NCI-H2107 treated with DMSO at 0.1 percent for 48 hours (cell line): ENCODE measurements around the gene CXCL14.

ENCODE experiments used
- DNase-seq: peaks from one replicate; lab custom pipeline; 2025; ENCODE audit not compliant: unreplicated experiment; lab: John Stamatoyannopoulos, UW

Gene CXCL14

GRCh38 chr5:135596788-135597187 lies 18.0 kb upstream of the CXCL14 start:
- no peak for DNase-seq

GRCh38 chr5:135596157-135596763 lies 17.5 kb upstream of the CXCL14 start:
- DNase-seq: no peak

DNA sequence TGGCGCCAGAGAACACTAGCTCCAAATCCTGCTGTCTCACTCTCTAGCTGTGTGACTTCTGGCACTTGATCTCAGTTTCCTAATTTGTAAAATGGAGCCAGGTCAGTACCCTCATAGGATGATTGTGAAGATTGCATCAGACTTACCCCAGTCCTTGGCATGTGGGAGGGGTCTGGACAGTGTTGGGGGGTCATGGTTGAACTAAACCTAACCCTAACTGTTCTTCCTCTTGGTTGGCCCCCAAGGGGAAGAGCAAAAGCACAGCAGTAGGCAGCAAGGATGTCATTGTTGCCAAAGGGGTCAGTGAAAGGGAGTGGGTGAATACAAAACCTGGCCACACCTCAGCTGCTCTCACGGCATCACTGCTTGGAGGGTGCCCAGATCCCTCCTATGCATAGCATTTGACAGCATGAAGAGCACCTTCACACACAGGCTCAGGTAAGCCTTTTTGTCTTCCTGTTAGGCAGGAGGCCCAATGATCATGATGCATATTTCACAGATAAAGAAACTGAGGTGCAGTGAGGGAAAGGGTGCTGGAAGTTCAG lies 15.7 kb upstream of the CXCL14 start:
- DNase-seq: no peak

GRCh38 chr5:135593886-135594285 lies 15.1 kb upstream of the CXCL14 start:
- no peak for DNase-seq

GRCh38 chr5:135593141-135593540 lies 14.3 kb upstream of the CXCL14 start:
- no peak for DNase-seq

GRCh38 chr5:135592312-135593045 lies 13.7 kb upstream of the CXCL14 start:
- no peak for DNase-seq

GRCh38 chr5:135591277-135591676 lies 12.5 kb upstream of the CXCL14 start:
- no peak for DNase-seq

DNA sequence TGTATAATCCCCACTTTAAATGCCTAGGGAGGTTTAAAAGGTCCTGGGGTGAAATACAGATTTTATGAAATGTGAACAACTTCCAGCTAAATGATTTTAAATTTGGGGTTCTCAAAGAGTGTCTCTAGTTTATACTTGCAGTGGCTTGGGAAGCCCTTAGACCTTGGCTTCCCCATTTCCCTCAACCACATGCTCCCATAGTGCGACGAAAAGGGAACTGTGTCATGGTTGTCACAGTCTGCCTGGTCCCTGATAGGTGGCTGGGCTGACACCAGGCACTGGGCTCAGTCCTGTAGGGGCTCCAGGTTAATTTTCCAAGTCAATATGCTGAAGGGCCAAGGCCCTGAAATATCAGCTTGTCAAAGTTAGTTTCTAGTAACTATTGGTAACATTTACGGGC lies 10.4 kb upstream of the CXCL14 start:
- DNase-seq: no peak

GRCh38 chr5:135587721-135588663 lies 9.2 kb upstream of the CXCL14 start:
- DNase-seq: no peak

DNA sequence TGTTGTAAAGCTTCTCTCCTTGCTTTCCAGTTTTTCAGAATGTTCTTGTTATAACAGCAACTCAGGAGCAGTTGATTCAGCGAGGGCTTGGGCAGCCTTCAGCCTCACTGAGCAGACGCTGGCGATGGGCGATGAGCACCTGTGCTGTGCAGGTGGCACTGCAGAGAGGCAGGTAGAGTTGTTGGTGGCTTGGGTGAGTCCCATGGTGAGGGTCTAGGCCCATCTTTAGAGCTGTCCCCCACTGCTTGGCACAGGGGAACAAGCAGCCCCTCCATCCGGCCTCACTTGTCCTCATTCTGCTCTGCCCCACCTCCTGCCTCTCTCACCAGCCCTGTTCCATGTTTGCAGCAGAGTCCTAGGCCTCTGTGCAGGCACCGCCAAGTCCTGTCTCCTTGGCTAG lies 6.1 kb upstream of the CXCL14 start:
- no peak for DNase-seq

DNA sequence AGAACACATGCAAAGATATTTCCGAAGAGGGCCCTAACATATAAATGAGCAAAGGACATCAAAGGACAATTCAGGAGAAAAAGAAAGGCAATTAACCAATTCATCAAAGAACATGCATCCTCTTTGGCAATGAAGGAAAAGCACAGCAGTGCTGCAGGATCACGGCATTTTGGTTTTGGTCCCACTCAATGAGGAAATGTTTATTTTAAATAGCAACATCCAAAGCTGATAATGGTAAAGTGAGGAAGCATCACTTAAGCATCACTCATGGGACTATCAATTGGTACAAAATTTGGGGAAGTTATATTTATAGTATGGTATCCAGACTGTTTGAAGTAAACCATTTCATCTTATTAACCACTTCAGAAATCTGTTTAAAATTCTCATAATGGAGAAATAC lies 5.5 kb upstream of the CXCL14 start:
- DNase-seq: no peak

DNA sequence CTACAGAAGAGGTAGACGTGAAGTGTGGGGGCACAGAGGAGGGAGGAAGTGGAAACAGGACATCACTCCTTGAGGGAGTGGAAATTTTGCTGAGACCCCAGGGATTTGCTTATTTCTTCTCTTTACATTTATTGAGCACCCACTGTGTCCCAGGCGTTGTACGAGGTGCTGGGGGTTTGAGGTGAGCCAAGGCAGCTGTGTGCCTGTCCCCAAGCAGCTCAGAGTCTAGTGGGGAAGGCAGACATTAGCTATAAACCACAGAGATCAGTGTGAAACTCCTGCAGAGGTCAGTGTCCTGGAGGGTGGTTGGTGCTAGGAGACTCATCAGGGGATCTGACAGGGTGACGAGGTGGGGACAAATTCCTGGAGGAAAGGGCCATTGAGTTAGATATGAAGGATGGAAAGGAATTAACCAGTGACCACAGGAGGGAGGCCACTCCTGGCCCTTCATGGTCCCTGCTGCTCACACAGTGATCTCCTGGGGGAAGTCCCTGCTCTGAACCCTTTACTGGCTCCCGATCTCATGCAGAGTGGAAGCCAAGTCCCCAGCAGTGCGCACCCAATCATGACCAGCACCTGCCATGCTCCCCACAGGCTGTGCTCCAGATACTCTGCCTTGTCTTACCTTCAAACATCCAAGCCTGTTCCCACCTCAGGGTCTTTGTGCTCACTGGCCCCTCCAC lies 3.4 kb upstream of the CXCL14 start:
- DNase-seq: no peak

- DNase-seq: no peak
These were observed 496 bp downstream of the CXCL14 start for GRCh38 chr5:135578305-135578684.

GRCh38 chr5:135577421-135577820 lies 1.4 kb downstream of the CXCL14 start:
- no peak for DNase-seq

DNA sequence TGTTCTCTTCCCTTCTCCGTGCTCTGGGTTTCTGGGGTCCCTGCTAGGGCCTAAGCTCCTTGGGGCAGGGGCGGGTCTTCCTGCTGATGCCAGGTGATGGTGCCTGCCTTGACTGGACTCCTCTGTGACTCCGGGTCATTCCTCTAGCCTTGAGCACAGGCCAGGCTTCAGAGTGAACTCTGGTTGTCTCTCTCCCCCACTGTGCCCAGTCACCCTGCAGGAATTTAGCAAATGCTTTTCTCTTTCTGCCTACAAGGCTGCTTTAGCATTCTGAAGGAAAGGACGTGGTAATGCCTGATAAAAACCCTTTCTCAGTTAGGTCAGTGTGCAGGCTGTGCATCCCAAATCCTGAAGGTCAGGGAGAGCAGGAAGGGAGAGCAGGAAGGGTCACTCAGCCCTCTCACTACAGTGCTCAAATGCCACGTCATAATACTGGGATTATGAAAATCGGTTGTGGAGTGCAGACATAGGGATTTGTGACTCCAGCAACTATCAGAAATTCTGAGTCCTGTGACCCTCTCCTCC lies 2.7 kb downstream of the CXCL14 start:
- no peak for DNase-seq

DNA sequence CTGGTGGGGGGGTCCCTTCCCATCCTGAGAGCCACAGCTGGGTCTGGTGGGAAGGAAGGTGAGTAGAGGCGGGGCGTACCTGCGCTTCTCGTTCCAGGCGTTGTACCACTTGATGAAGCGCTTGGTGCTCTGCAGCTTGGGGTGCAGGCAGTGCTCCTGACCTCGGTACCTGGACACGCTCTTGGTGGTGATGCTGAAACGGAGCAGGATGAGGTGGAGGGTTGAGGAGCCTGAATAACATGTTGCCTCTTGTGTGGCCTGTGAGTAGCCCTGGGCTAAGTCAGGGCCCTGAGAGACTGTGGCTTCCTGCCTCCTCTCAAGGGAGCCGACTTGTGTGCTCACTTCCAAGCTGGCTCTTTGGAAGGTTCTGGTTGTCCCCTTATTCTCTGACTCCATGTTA lies 4.3 kb downstream of the CXCL14 start:
- DNase-seq: no peak

- DNase-seq: no peak
These were observed 6.9 kb downstream of the CXCL14 start for GRCh38 chr5:135571902-135572301.

- no peak for DNase-seq
These were observed 7.7 kb downstream of the CXCL14 start for GRCh38 chr5:135571066-135571609.

GRCh38 chr5:135570453-135570764 lies 8.4 kb downstream of the CXCL14 start:
- DNase-seq: no peak

GRCh38 chr5:135569755-135570452 lies 8.9 kb downstream of the CXCL14 start:
- peak; percentile 7 for DNase-seq
